ENCODE results near the gene TBC1D9B. TPM values are rescaled to one million over a fixed set of nuclear protein-coding genes. Genes with fewer than 3 reads are reported as not detected.

The TBC1D9B gene
- total RNA-seq, 1 experiment from 2014 or later = 127 TPM

DNA sequence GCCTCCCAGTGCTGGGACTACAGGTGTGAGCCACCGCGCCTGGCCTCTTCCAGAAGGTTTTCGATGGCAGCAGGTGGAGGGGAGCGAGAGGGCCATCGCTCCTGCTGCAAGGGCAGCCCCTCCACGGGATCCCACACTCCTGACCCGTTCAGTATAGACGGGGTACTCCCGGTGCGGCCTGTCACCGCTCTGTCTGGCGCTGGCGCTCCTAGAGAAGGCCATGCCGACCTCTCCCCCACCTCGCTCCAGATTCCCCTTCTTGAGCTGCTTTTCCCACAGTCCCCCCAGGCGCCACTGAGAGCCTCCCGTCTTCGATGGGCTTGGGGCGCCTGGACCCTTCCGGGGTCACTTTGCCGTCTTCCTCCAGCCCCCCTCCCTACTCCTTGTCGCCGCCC is 91.3 kb downstream of the TBC1D9B start (continued):
- TF ChIP-seq, protein P1, sequence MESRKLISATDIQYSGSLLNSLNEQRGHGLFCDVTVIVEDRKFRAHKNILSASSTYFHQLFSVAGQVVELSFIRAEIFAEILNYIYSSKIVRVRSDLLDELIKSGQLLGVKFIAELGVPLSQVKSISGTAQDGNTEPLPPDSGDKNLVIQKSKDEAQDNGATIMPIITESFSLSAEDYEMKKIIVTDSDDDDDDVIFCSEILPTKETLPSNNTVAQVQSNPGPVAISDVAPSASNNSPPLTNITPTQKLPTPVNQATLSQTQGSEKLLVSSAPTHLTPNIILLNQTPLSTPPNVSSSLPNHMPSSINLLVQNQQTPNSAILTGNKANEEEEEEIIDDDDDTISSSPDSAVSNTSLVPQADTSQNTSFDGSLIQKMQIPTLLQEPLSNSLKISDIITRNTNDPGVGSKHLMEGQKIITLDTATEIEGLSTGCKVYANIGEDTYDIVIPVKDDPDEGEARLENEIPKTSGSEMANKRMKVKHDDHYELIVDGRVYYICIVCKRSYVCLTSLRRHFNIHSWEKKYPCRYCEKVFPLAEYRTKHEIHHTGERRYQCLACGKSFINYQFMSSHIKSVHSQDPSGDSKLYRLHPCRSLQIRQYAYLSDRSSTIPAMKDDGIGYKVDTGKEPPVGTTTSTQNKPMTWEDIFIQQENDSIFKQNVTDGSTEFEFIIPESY (IDR thresholded peaks at IDR 0.05; ENCODE audit: extremely low read depth, insufficient replicate concordance, low read length) = no peak
- no peak for TF ChIP-seq SRF (IDR thresholded peaks at IDR 0.05; ENCODE audit: low read depth)
- TF ChIP-seq POLR2A (IDR thresholded peaks at IDR 0.05; ENCODE audit: borderline replicate concordance, extremely low read depth, insufficient read depth, insufficient read length) = no peak

DNA sequence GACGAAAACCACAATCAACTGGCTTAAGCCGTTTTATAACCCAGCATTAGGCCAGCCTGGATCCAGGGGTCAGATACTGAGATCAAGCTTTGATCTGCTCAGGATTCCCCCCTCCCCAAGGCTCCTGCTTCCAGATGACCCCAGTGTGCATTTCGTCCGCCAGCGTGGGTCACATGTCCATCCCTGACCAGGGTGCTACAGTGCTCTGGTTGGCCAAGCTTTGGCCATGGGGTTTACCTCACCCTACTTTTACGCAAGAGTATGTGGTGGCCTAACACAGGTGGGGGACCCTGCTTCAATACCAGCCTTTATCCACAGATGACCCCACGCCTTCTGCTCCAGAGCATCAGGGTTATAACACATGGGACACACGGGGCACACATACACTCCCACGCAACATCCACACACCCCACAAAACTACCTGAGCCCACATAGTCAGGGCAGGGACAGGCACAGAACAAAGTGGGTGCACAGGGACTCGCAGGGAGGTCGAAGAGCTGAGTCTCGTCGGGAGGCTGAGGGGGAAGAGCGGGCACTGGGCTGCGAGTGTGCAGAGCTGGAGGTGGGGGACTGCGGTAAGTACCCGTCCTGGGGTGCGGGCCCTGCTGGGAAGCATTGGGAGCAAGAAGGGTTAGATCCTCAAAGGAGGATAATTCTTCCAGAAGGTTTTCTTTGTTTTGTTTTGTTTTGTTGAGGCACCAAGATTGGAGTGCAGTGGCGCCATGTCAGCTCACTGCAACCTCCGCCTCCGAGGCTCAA is 92.0 kb downstream of the TBC1D9B start:
- no peaks in the 10 kb centered on the region for H3K9me2 ChIP-seq (ENCODE audit: insufficient read depth)
- H3K9me3 ChIP-seq (ENCODE audit: control insufficient read depth in 1 of 2, insufficient read depth in 1 of 2, low read depth in 1 of 2, low read length in 2 of 2) = no peaks in the 10 kb centered on the region
- no peak overlapping the region for H3K4me3 ChIP-seq (replicated peaks in 1 of 2; ENCODE audit: low read depth in 1 of 2, low read length in 2 of 2)
- H3K9ac ChIP-seq (ENCODE audit: low read length) = no peak overlapping the region
- H2AFZ ChIP-seq (ENCODE audit: low read depth, low read length, poor library complexity, severe bottlenecking) = no peak overlapping the region
- H3K79me2 ChIP-seq (ENCODE audit: insufficient read depth, low read length) = no peaks in the 10 kb centered on the region; the same call in none of the 2 replicates
- no peak for TF ChIP-seq ZNF274 (IDR thresholded peaks at IDR 0.05; ENCODE audit: low read depth, low read length)
- no TSS peak for BruUV-seq (replicated peaks)
- DNase-seq (ENCODE audit: low read depth, low spot score) = no peak
- peaks cover 29 to 45% of the 10 kb centered on the region in 2 experiments for H3K4me1 ChIP-seq (ENCODE audit: control insufficient read depth in 1 of 2, insufficient read depth in 2 of 2, low read length in 2 of 2)
- intact Hi-C loops (cut with micrococcal nuclease) = no loop called here
- H3K27ac ChIP-seq (ENCODE audit: low read depth, low read length) = no peak overlapping the region
- H3K4me2 ChIP-seq (ENCODE audit: low read length) = no peak overlapping the region
- peaks cover 19 to 24% of the 10 kb centered on the region in 2 experiments; a peak in 3 of 4 replicates for H3K36me3 ChIP-seq (ENCODE audit: control insufficient read depth in 1 of 2, insufficient read depth in 2 of 2, low read length in 2 of 2)
- ATAC-seq = no peak
- RAD21 ChIA-PET (ENCODE audit: low non-redundant PET in 1 of 2, low total read pairs in 2 of 2, uncharacterized antibody in 2 of 2, unreplicated experiment in 2 of 2) = no interaction called here
- no peaks in the 10 kb centered on the region for H4K20me1 ChIP-seq (ENCODE audit: insufficient read depth)
- H3K27me3 ChIP-seq (ENCODE audit: insufficient read depth, low read length) = no peaks in the 10 kb centered on the region
- CTCF ChIA-PET = no interaction called here
- POLR2A ChIA-PET = no interaction called here

All from HCT116 (cell line).